Upper lobe of left lung (tissue), 6 donors: ENCODE results near the gene RAB3D. TPM values are rescaled to one million over a fixed set of nuclear protein-coding genes. Genes with fewer than 3 reads are reported as not detected.
A peak's percentile ranks its signal among the peaks of the same experiment; 100 is the strongest.

Experiments used
- ATAC-seq, 2 donors: fragments of 200-7000 bp; cut with Tn5 transposase; one replicate each; pipeline ENCODE4 v1.9.1; 2022; ENCODE audit warnings: mild to moderate bottlenecking in 2 of 2, moderate library complexity in 2 of 2; ENCODE audit not compliant: low FRiP score in 2 of 2
- DNase-seq, 2 donors: peaks; one replicate each; pipeline ENCODE4 v3.0.0-alpha.2; 2019 to 2020
- H3K27ac ChIP-seq, 4 donors: fragments of 200-600 bp; sonication (generic); one replicate each; pipeline ENCODE4 v1.5.1; 2016 to 2019
- H3K27me3 ChIP-seq, 4 donors: fragments of 200-600 bp; sonication (generic); one replicate each; pipeline ENCODE4 v1.5.1; 2017 to 2019
- H3K36me3 ChIP-seq, 4 donors: fragments of 200-600 bp; sonication (generic); one replicate each; pipeline ENCODE4 v1.5.1; 2016 to 2019
- H3K4me1 ChIP-seq, 4 donors: fragments of 200-600 bp; sonication (generic); one replicate each; pipeline ENCODE4 v1.5.1; 2018 to 2019
- H3K4me3 ChIP-seq, 4 donors: fragments of 200-600 bp; sonication (generic); one replicate each; pipeline ENCODE4 v1.5.1; 2017 to 2019; ENCODE audit warnings: mild to moderate bottlenecking in 2 of 4, moderate library complexity in 1 of 4
- H3K9me3 ChIP-seq, 4 donors: fragments of 200-600 bp; sonication (generic); one replicate each; pipeline ENCODE4 v1.5.1; 2018 to 2019
- CTCF ChIP-seq, 6 experiments: fragments of 450-650 bp in 4 of 6; fragments of 200-600 bp in 2 of 6; sonication (generic) in 2 of 6; IDR thresholded peaks; one replicate each; pipeline ENCODE4 v1.5.1; 2016 to 2019; ENCODE audit warnings: antibody characterized with exemption in 6 of 6
- EP300 ChIP-seq, 4 donors: sonication (generic); formaldehyde crosslinking; IDR thresholded peaks; one replicate each; pipeline ENCODE4 v1.5.1; 2017; ENCODE audit warnings: antibody characterized with exemption in 4 of 4, control low read depth in 2 of 4
- POLR2A ChIP-seq, 4 donors: fragments of 450-650 bp; IDR thresholded peaks; one replicate each; pipeline ENCODE4 v1.5.1; 2016 to 2017; ENCODE audit warnings: antibody characterized with exemption in 4 of 4, mild to moderate bottlenecking in 2 of 4
- POLR2AphosphoS5 ChIP-seq, 2 donors: sonication (generic); formaldehyde crosslinking; IDR thresholded peaks; one replicate each; pipeline ENCODE4 v1.5.1; 2017; ENCODE audit warnings: antibody characterized with exemption in 2 of 2
- WGBS, 2 donors: methylation state at CpG; one replicate each; pipeline ENCODE4 v1.1.5; 2017 to 2018; 5-methylcytosine and 5-hydroxymethylcytosine counted together
- total RNA-seq, 6 donors: library from RNA; depleted of rRNA in 4 of 6; stranded (reverse); fragments of >200 nt in 4 of 6; gene quantifications; one replicate each; pipeline versions ENCODE4 v1.1.0 to v1.2.1, GENCODE V29; 2016 to 2021
- donor health status: DM: no; HTN: no; CAD: no; lungs with moderate emphysema.
- donor health status: DM: no; HTN: yes; CAD: no; lungs with severe emphysema.

The RAB3D gene
- total RNA-seq, 6 donors from 2014 or later = 22.6 to 59.2 (median 30.7) TPM

- peak within 1 kb of the TSS; percentile 93 to 96 (median 95) for H3K27ac ChIP-seq
- TF ChIP-seq CTCF (IDR thresholded peaks at IDR 0.05) (peak in 1 of 6 experiments; percentile 8), POLR2A (IDR thresholded peaks at IDR 0.05) (peak in 3 of 4 donors; percentile 12 to 80 (median 51)), EP300 (IDR thresholded peaks at IDR 0.05) (no peak), POLR2AphosphoS5 (IDR thresholded peaks at IDR 0.05) (peak; percentile 37 to 62)
- WGBS, 2 donors = 1% methylated on average over 40 to 44 of the region's 44 CpGs
- H3K27me3 ChIP-seq = no peaks in the 10 kb centered on the region
- peaks cover 37 to 41% (median 38%) of the 10 kb centered on the region in 4 donors for H3K4me1 ChIP-seq
- H3K36me3 ChIP-seq = peaks cover 0 to 6% (median 0%) of the 10 kb centered on the region in 4 donors
- DNase-seq (peak; percentile 97 to 100), ATAC-seq (peak; percentile 97 to 98)
- no peaks in the 10 kb centered on the region for H3K9me3 ChIP-seq
- peak within 1 kb of the TSS; percentile 40 to 67 (median 64) for H3K4me3 ChIP-seq
These were observed 35.1 kb upstream of the RAB3D start, which contains the start of gene SWSAP1 for GRCh38 chr19:11374433-11375142. Gene SWSAP1 (plus strand): TSS chr19:11374666. CDS start chr19:11374681, 15 bp downstream.

GRCh38 chr19:11373885-11374432 lies 34.5 kb upstream of the RAB3D start:
- H3K36me3 ChIP-seq = peaks cover 0 to 6% (median 0%) of the 10 kb centered on the region in 4 donors
- H3K4me3 ChIP-seq = peak overlapping the region; percentile 1 to 67 (median 64)
- no peaks in the 10 kb centered on the region for H3K9me3 ChIP-seq
- WGBS, 2 donors = 27 to 28% methylated on average over 11 of the region's 11 CpGs
- ATAC-seq (no peak), DNase-seq (no peak)
- H3K4me1 ChIP-seq = peaks cover 37 to 41% (median 38%) of the 10 kb centered on the region in 4 donors
- H3K27me3 ChIP-seq = no peaks in the 10 kb centered on the region
- peak overlapping the region; percentile 93 to 96 (median 95) for H3K27ac ChIP-seq
- TF ChIP-seq POLR2AphosphoS5 (IDR thresholded peaks at IDR 0.05) = no peak
- TF ChIP-seq POLR2A (IDR thresholded peaks at IDR 0.05) = no peak
- TF ChIP-seq CTCF (IDR thresholded peaks at IDR 0.05) = no peak
- TF ChIP-seq EP300 (IDR thresholded peaks at IDR 0.05) = no peak

- no peak for ATAC-seq
- Histone ChIP-seq H3K9me3 (no peaks in the 10 kb centered on the region), H3K27ac (no peak overlapping the region), H3K4me3 (no peak overlapping the region), H3K4me1 (peaks cover 35 to 37% (median 36%) of the 10 kb centered on the region in 4 donors), H3K27me3 (no peaks in the 10 kb centered on the region), H3K36me3 (peaks cover 0 to 6% (median 0%) of the 10 kb centered on the region in 4 donors)
- 52 to 59% methylated on average over 10 of the region's 10 CpGs for WGBS, 2 donors
- peak in 1 of 2 donors; percentile 70 for DNase-seq
- no peak for TF ChIP-seq CTCF (IDR thresholded peaks at IDR 0.05)
- TF ChIP-seq POLR2A (IDR thresholded peaks at IDR 0.05) = no peak
- no peak for TF ChIP-seq POLR2AphosphoS5 (IDR thresholded peaks at IDR 0.05)
- no peak for TF ChIP-seq EP300 (IDR thresholded peaks at IDR 0.05)
These were observed 33.9 kb upstream of the RAB3D start for GRCh38 chr19:11373166-11373884.

GRCh38 chr19:11370744-11371143 lies 31.3 kb upstream of the RAB3D start:
- no peaks in the 10 kb centered on the region for H3K27me3 ChIP-seq
- TF ChIP-seq EP300 (IDR thresholded peaks at IDR 0.05) (no peak), POLR2A (IDR thresholded peaks at IDR 0.05) (no peak), POLR2AphosphoS5 (IDR thresholded peaks at IDR 0.05) (no peak), CTCF (IDR thresholded peaks at IDR 0.05) (no peak)
- DNase-seq (no peak), ATAC-seq (no peak)
- peaks cover 0 to 12% (median 5%) of the 10 kb centered on the region in 4 donors for H3K36me3 ChIP-seq
- WGBS, 2 donors = 92 to 100% methylated on average over 2 of the region's 2 CpGs
- no peaks in the 10 kb centered on the region for H3K9me3 ChIP-seq
- H3K4me3 ChIP-seq = no peak overlapping the region
- H3K27ac ChIP-seq = no peak overlapping the region
- H3K4me1 ChIP-seq = peaks cover 11 to 14% (median 13%) of the 10 kb centered on the region in 4 donors
